GM21423 (cell line): ENCODE results near the gene EP400.

Experiments used
- ATAC-seq: cut with Tn5 transposase; IDR thresholded peaks from one replicate; pipeline ENCODE4 v1.9.1; 2021; ENCODE audit warnings: mild to moderate bottlenecking, moderate library complexity; ENCODE audit not compliant: unreplicated experiment

Gene EP400

GRCh38 chr12:132014915-132015280 lies 65.2 kb downstream of the EP400 start:
- ATAC-seq = no peak

GRCh38 chr12:132015686-132016430 lies 66.1 kb downstream of the EP400 start:
- ATAC-seq = no peak

GRCh38 chr12:132018193-132018916 lies 68.6 kb downstream of the EP400 start:
- ATAC-seq = no peak

GRCh38 chr12:132019891-132020290 lies 70.1 kb downstream of the EP400 start:
- no peak for ATAC-seq

GRCh38 chr12:132020292-132020691 lies 70.5 kb downstream of the EP400 start:
- ATAC-seq = no peak

- no peak for ATAC-seq
Observed at GRCh38 chr12:132021031-132021871, 71.5 kb downstream of the EP400 start.

GRCh38 chr12:132021965-132022364 lies 72.2 kb downstream of the EP400 start:
- no peak for ATAC-seq

GRCh38 chr12:132023658-132024057 lies 73.9 kb downstream of the EP400 start:
- no peak for ATAC-seq

- ATAC-seq = no peak
Observed at GRCh38 chr12:132024758-132025157, 75.0 kb downstream of the EP400 start.

- no peak for ATAC-seq
Observed at GRCh38 chr12:132025526-132025925, 75.8 kb downstream of the EP400 start.

GRCh38 chr12:132026061-132026795 lies 76.5 kb downstream of the EP400 start:
- ATAC-seq = no peak

GRCh38 chr12:132026796-132027500 lies 77.2 kb downstream of the EP400 start:
- ATAC-seq = no peak

GRCh38 chr12:132027636-132028035 lies 77.9 kb downstream of the EP400 start:
- ATAC-seq = no peak

- no peak for ATAC-seq
Observed at GRCh38 chr12:132028111-132028510, 78.4 kb downstream of the EP400 start.

- ATAC-seq = no peak
Observed at GRCh38 chr12:132029503-132030300, 80.0 kb downstream of the EP400 start.

GRCh38 chr12:132030367-132031038 lies 80.8 kb downstream of the EP400 start:
- no peak for ATAC-seq

GRCh38 chr12:132033627-132034026 lies 83.9 kb downstream of the EP400 start:
- ATAC-seq = no peak

GRCh38 chr12:132036063-132036683 lies 86.4 kb downstream of the EP400 start:
- no peak for ATAC-seq
